M059J (cell line): Measurements from ENCODE around the gene DDOST. TPM values are rescaled to one million over a fixed set of nuclear protein-coding genes. Genes with fewer than 3 reads are reported as not detected.
A peak's percentile ranks its signal among the peaks of the same experiment; 100 is the strongest.
"Not testable (repeated sequence)": the region's sequence is repeated elsewhere in the genome, so short reads cannot be mapped to it uniquely, and the experiment has no call there.

Experiments used
- DNase-seq: peaks from one replicate; pipeline ENCODE4 v3.0.0-alpha.2; 2012; ENCODE audit warnings: low read depth
- total RNA-seq: library from RNA; depleted of rRNA; stranded (reverse); fragments of >200 nt; shearing (Covaris generic); gene quantifications from 2 replicates; pipeline ENCODE4 v1.2.3, GENCODE V29; 2014

DDOST gene
- total RNA-seq, 1 experiment from 2014 or later, result 590 TPM

- DNase-seq, result no peak
Measured at GRCh38 chr1:20625176-20626097, 35.7 kb downstream of the DDOST start.

- DNase-seq, result no peak
Measured at GRCh38 chr1:20624709-20625108, 36.5 kb downstream of the DDOST start.

- DNase-seq, result no peak
Measured at GRCh38 chr1:20621012-20621411, 40.2 kb downstream of the DDOST start.

GRCh38 chr1:20619999-20620398, 41.2 kb downstream of the DDOST start:
- no peak for DNase-seq

GRCh38 chr1:20618550-20618949, 42.6 kb downstream of the DDOST start:
- DNase-seq, result no peak

- DNase-seq, result no peak
Measured at GRCh38 chr1:20616847-20617487, 44.2 kb downstream of the DDOST start.

GRCh38 chr1:20615946-20616846, 45.0 kb downstream of the DDOST start:
- DNase-seq, result peak; percentile 87

GRCh38 chr1:20614131-20614579, 47.0 kb downstream of the DDOST start:
- no peak for DNase-seq

- DNase-seq, result peak; percentile 93
Measured at GRCh38 chr1:20612221-20612746, 48.9 kb downstream of the DDOST start.

GRCh38 chr1:20611652-20612051, 49.5 kb downstream of the DDOST start:
- DNase-seq, result no peak

GRCh38 chr1:20610970-20611369, 50.2 kb downstream of the DDOST start:
- peak; percentile 61 for DNase-seq

- no peak for DNase-seq
Measured at GRCh38 chr1:20609541-20609940, 51.6 kb downstream of the DDOST start.

- DNase-seq, result not testable (repeated sequence)
Measured at GRCh38 chr1:20606801-20607570, 54.2 kb downstream of the DDOST start.

- DNase-seq, result peak; percentile 77
Measured at GRCh38 chr1:20604678-20605077, 56.5 kb downstream of the DDOST start.

- peak; percentile 98 for DNase-seq
Measured at GRCh38 chr1:20603504-20604464, 57.4 kb downstream of the DDOST start.

GRCh38 chr1:20602851-20603450, 58.2 kb downstream of the DDOST start:
- DNase-seq, result peak; percentile 89
